Cerebellar nuclear complex (tissue), 1 donor: Measurements from ENCODE around the gene DPYD.

Experiments
- DNase-seq, 2 experiments: peaks; one replicate each; lab custom pipeline; 2025; lab: John Stamatoyannopoulos, UW

DPYD gene

DNA sequence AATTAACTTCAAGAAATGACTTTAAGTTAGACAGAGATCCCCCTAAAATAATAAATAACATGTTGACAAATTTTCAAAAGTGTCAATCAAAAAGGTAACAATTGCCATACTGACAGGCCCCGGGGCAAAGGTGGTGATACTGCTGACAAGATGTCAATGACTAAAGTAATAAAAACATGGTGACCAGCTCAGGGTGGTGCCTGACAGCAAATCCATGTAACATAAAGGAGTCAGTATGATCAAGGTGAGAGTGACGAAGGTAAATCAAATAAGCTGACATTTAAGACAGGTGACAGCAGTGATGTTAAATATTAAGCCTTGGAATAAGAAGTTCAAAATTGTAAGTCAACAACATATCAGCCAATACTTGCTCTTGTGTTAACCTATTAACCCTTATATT is 387.5 kb downstream of the DPYD start:
- DNase-seq = no peak

DNA sequence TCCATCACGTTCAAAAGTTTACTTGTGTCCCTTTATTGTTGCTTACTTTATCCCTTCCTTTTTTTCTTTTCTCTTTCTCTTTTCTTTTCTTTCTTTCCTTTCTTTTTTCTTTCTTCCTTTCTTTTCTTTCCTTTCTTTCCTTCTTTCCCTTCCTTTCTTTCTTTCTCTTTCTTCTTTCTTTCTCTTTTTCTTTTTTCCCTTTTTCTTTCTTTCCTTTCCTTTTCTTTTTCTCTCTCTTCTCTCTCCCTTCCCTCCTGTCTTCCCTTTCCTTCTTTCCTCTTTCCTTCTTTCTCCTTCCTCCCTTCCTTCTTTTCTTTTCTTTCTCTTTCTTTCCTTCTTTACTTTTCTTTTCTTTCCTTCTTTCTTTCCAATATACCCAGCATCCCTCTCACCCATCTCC is 391.2 kb downstream of the DPYD start:
- no peak for DNase-seq

GRCh38 chr1:97524211-97524610 is 396.6 kb downstream of the DPYD start:
- no peak for DNase-seq

- DNase-seq = no peak
These were observed 404.2 kb downstream of the DPYD start for GRCh38 chr1:97516588-97516987.

DNA sequence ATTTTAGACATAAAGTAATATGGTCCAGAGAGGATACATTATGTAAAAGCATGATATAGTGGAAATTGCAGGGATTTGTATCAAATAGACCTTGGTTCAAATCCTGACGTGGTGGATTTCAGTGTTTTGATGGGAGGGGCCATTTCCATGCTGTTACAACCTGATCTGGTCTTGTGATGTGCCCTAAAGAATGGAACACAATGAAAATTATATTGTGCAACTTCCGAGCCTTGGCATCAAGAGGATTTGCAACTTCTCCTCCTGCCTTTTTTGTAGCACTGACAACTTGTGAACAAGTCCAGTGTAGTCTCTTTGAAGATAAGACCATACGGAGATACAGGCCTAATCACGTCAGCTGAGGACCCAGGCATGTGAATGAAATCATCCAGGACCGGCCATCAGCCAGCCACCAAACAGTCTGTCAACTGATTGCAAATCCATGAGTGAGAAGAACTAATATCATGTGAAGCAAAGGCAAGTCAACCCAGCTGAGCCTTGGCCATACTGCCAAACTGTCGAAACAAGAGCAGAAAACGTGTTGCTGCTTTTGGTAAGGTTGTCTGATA is 412.1 kb downstream of the DPYD start:
- DNase-seq = no peak

GRCh38 chr1:97507863-97508262 is 413.0 kb downstream of the DPYD start:
- DNase-seq = no peak

DNA sequence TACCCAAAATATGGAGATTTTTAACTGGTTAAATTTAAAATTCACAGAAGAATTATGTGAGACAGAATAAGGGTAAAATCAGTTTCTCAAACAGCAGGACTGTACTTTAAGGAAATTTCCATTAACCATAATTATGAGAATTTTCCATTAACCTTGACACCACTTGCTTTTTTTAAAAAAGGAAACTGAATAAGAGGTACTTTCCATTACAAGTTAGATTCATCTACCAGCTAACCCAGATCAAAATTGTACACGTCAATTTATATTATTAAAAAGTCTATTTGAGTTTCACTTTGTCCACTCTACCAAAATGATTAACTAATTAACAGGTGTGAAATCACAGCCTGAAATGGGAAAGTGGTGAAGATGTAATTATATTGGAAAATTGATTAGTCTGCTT is 414.5 kb downstream of the DPYD start:
- no peak for DNase-seq

DNA sequence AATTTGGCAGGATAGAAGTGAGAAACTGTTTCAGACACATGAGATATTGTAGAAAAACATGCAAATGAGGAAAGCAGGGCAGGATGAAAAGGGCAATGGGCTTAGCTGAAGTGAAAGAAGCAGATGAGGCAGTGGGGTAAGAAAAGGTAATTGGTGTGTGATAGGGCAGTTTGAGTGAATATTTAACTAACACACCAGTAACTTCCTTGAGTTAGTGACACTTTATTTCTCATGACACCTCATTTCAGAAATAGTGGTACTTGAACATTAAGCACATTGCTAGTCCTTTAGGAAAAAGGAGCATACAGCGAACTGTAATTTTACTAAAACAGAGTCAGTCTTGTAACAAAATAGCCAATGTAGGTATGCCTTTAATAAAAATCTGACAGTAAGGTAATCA is 415.0 kb downstream of the DPYD start:
- DNase-seq = no peak

DNA sequence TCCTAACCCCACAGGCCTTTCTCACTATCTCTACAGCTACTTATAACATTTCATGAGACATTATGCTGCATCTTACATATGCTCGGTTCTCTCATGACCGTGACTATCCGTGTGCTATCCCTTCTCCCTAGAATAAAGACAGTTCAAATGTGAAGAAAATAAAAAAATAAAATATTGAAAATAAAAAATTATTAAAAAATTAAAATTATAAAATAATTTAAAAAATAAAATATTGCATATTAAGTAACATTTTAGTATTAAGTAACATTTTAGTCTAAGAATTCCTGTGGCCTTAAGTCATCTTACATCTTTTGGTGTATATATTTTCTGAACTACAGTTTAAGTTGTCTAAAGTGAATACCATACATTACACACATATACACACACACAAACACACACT is 415.5 kb downstream of the DPYD start:
- DNase-seq = no peak

DNA sequence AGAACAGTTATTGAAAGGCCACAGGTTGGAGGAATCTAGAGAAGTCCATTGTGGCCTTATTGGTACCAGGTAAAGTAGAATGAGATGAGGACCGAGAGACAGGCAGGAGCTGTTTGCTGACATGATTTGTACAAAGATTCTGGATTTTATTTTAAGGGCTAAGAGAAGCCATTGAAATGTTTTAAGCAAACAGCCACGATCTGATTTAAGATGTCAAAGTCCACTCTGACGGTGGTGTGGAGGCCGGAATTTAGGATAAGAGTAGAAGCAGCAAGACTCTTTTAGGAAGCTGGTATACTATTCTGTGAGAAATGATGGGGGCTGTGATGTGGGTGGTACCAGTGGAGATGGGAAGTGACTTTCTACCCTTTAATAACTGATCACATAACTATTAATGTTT is 418.5 kb downstream of the DPYD start:
- no peak for DNase-seq

GRCh38 chr1:97501628-97502027 is 419.2 kb downstream of the DPYD start:
- no peak for DNase-seq

DNA sequence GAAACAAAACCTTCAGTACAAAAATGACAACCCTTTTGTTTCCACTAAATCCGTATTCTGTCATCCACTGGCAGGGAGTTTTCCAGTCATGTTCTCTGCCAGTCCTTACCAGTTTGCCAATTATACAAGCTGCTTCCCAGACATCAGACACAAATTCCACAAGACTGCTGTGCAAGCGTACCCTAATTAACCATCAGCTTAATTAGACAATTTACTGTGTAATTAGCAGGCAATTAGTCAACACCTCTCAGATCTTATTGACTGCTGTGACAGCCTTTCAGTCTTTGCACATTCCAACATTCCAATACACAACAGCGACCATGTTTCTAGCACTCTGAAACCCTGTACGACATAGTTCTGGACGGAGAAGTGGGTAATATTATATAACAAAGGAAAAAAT is 420.1 kb downstream of the DPYD start:
- no peak for DNase-seq

DNA sequence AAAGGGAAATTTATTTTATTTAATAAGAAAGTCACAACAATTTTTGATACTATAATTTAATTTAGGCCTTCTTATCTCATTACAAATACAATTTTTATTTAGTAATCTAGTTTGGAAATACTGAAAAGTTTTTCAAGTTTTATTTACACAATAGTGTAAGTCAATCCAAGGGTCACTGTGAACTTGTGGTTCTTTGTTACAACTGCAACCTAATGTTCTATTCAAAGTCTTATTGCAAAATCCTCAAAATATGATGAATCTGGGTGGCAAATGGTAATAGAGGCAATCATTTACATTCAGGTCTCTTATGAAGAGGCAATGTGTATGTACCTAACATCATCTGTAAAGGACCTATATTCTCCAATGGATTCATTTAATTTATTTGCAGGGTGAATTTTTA is 421.2 kb downstream of the DPYD start:
- no peak for DNase-seq

DNA sequence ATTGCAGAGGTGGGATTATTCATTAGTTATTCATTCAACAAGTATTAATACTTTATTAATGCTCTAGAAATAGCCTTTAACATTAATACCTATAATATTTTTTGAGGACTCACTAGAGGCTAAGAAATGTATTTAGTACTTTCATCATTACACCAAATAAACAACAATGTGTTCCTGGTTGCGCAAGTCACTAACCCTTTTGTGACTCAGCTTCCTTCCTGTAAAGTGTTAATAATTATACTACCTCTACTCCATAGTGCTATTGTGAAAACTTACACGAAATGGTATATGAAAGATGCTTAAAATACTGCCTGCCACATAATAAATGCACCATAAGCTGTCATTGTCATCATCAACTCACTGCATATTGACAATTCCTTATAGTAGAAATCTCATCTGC is 431.0 kb downstream of the DPYD start:
- no peak for DNase-seq

GRCh38 chr1:97488530-97488929 is 432.3 kb downstream of the DPYD start:
- DNase-seq = no peak

DNA sequence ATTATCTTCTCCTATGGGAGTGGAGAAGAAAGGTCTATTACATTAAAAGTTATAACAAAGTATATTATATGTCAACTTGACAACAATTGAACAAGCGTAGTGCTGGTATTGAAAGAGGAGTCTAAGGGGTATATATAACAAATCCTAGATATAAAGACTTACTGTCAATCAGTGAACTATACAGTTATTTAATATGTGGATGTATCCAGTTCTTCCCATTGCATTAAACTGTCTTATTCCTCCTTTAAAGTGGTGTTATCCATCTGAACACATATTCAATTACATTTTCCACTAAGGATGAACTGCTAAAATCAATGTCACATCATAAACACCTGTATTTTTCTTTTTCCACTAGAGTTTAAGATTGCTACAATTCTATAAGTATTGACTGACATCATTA is 438.8 kb downstream of the DPYD start:
- DNase-seq = no peak

DNA sequence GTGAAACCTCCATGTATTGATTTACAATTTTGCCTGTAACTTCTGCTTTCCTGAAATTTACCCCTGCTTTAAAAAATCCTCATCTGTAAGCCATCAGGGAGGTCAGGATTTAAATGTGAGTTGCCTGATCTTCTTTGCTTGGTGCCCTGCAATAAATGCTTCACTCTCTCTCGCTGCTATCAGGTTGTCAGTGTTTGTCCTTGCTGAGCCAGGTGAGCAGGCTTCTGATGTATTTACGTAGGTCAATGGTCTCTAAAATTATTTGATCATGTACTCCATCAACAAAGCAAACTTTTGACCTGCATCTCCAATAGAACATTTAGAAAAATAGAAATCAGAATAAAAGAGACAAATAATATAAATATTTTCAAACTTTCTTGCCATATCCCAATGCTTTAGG is 453.4 kb downstream of the DPYD start:
- DNase-seq = no peak

GRCh38 chr1:97464305-97464704 is 456.5 kb downstream of the DPYD start:
- DNase-seq = no peak

DNA sequence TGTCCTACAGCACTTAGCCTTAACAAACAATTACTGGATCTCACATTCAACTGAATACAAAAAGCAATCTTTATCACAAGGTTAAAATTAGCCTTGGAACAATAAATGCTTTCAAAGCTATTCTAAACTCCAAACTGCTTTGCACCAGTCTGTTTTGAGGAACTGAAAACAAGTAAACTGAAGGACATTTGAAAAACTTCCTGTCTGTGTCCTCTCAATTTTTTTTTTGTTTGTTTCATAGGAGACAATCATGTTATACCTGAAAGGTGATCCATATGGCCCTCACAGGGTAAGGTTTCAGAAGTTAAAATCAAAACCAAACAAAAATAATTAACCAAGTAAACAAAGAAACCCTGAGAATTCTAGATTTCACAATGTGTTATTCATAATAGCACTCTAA is 459.1 kb downstream of the DPYD start:
- no peak for DNase-seq

- DNase-seq = no peak
These were observed 463.3 kb downstream of the DPYD start for GRCh38 chr1:97457446-97458089.

DNA sequence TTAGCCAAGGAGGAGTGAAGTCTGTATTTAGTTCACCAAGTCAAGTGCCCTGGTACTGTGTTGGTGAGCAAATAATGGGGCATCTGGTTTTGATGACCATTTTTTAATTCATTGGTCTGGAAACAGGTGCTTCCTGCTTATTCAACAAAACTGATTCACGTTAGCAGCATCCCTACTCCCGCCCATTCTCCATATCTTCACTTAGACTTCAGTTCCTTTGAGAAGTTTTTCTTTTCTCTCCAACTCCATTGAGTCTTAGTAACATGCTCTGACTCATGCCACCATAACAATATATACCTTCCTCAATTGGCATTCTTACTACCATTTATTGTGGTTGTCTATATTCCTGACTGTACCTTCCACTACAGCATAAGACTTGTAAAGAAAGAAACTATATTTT is 468.9 kb downstream of the DPYD start:
- no peak for DNase-seq

DNA sequence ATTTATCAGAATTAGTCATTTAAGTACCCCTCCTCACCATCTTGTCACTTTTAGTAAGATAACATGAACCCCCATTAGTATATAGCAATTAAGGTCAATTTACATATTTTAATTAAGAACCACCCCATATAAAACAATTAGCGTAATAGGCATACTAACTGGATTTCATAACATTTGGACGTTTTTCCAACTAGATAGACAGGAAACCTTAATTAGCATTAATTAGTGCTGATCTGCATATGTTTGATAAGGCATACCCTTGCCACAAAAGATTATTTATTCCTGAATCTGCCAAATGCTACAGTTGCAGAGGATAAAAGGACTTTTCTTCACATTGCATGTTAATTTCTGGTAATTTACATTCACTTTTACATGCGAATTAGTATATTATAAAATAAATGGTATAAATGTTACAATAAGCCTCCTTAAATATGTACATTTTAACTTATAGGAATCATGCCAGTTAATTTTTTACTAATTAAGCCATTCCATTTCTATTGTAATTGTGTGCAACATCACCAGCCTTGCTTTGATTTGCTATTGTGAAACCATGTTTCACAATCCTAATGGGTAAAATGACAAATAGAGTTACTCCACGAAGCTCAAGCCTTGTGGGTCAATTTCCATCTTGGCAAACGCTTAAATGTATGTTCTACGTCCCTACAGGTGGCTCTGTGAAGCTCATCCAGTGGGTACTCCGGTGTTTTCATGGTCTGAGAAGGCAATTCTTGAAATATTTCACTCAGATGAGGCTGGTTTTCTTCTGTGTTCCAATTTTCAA is 469.6 kb downstream of the DPYD start:
- no peak for DNase-seq

DNA sequence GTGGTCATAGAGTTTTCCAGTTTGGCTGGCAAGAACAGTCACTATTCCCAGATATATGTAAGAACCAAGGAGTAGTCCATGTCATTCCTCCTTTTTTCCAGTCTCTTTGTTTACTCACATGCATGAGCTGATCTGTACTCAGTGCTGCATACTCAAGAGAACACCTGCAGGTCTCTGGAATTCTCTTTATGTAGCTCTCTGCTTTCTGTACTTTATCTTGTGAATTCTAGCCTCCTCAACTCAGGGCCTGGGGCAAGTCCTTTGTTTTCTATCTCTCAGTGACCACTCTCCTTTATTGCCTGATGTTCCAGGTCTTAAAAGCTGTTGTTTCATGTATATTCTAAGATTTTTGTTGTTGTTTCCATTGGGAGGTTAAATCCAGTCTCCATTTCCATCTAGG is 478.9 kb downstream of the DPYD start:
- DNase-seq = no peak

DNA sequence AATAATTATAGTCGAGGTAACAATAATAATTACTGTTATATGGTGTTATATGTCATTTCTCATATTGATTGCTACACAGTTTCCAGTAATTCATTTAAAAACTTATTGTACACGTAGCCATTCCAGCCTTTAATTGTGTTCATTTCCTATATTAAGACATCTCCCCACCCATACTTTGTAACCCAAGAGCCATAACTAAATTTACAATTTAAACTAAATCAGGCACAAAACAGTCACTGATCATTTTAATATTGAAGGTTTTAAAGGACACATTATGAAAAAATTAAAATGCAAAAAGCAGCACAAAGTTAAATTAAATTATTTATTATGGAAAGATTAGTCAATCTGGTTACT is 487.0 kb downstream of the DPYD start:
- DNase-seq = no peak
